Activated naive CD4-positive, alpha-beta T cell treated with Interleukin-2 at 50 U/mL for 16 hours (primary cell): ENCODE data around the gene CCDC68.
"Not testable (repeated sequence)": the region's sequence is repeated elsewhere in the genome, so short reads cannot be mapped to it uniquely, and the experiment has no call there.

ENCODE experiments used
- DNase-seq: peaks from one replicate; pipeline ENCODE4 v3.0.0-alpha.2; 2020

The CCDC68 gene

DNA sequence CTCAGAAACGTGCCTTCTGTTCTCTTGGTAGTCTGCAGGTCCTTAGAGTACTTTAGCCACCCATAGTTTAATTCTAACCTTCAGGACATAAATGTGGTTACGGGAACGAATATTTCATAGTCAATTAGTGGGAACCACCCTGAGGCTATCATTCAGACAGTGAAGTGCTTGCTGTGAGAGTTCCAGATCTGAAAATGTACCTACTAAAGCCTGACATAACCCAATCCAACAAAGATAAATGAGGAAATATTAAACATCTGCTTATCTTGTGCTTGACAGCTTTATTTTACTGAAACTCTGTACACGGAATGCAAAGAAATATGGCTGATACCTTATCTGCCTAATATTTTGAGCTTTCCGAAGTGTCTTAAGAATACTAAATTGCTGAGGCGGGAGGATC is 88.0 kb downstream of the CCDC68 start:
- no peak for DNase-seq

DNA sequence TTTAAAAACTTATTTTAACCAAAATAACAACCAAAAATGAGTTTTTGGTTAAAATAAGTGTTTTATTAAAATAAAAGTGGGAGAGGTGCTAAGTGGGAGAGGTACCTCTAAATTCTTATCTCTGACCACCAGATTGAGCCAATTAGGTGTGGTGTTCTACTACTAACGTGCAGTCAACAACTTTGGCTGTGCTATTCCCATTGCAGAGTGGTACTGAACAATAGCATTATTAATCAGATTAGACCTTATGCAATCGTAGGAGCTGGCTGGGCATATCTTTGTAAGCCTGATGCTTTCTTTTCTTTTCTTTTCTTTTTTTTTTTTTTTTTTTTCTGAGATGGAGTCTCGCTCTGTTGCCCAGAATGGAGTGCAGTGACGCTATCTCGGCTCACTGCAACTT is 92.1 kb downstream of the CCDC68 start:
- no peak for DNase-seq

DNA sequence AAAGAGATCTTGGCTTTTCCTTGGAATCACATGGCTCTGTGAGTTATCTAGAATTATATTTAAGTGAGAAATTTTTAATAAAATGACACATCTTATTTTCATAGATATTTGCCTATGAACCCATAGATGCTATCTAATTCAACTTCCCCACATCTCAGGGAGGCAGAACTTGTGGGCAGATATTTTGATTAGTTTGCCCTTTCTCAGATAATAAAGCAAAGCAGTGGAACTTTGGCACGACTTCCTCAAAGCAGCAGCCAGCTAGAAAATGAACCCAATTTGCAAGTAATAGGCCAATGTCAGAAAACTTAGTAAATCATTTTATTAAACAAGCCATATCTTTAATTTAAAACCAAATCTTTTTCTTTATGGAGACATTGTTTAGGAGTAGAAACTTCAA is 98.3 kb downstream of the CCDC68 start:
- DNase-seq = no peak

DNA sequence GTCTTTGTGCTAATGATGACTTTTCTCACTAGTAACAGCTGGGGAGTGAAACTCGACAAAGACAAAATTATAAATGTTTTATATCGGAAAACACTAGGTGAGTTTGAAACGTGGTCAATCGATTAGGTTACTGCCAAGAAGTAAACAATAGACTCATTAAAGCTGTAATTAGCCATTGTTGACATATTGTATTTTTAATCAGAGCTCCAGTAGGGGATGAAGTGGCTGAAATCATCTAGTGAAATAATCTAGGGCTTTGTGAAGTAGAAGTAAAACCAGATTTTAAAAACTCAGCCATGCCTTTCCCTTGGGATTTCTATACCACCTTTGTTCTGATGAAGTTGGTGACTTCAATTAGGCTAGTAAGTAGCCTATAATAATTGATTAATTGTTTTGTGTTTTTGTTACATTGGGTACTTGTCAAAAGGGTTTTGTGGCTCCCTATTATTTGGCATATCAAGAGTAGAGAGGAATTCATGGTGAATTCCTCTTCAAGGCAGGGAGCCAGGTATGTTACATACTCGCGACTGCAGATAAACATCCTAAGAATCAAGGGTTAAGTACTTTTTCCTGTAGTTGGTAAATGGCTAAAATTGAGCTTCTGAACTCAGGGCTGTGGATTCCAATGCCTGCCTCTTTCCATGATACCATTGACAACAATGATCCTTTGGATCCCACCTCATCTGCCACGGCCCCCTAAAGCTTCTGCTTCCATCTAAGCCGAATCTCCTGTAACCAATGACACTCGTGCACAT is 99.4 kb downstream of the CCDC68 start:
- DNase-seq = no peak

DNA sequence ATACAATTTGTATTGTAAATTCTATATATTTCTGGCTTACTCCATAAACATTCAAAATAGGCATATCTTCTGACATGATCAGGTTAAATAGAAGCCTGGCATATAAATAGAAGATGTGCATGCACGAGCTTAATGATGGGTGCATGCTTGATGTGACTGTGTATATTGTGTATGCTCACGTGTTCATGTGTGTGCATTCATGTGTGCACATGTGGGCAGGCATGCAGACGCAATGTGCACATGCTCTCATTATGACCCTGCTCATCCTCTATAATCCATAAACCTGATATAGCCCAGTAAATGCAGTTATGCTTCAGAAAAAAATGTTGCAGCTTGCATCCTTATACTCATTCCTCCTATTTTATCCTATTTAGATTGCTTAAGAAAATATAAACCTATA is 101.8 kb downstream of the CCDC68 start:
- DNase-seq = no peak

DNA sequence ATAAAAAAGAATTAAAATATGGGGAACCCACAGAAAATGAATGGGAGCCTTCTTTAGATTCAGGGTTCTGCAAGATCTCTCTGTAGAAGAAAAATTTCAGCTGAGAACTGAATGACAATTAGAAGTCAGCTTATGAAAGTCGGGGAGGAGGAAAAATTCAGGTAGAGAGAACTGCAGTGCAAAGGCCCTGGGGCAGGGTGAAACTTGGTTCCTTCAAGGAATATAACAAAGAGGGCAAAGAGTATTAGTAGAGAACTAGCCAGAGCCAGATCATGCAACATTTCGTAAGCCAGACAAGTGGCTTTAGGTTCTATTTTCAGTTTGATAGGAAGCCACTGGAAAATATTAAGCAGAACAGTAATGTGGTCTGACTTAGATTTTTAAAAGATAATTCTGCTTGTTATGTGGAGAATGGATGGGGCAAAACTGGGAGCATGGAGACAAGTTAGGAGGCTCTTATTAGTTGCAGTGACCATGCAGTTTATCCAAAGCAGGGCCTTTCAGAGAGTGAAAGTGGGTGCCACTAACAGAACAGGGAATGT is 103.1 kb downstream of the CCDC68 start:
- no peak for DNase-seq

DNA sequence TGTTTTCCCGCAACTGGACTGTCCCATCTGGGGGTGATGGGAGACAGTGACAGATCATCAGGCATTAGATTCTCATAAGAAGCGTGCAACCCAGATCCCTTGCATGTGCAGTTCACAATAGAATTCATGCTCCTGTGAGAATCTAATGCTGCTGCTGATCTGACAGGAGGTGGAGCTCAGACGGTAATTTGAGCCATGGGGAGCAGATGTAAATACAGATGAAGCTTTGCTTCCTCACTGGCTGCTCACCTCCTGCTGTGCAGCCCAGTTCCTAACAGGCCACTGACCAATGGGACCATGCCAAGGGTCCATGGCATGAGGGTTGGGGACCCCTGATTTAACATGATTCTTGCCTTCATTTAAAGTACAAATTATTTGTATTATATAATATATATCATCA is 104.2 kb downstream of the CCDC68 start:
- DNase-seq = not testable (repeated sequence)

DNA sequence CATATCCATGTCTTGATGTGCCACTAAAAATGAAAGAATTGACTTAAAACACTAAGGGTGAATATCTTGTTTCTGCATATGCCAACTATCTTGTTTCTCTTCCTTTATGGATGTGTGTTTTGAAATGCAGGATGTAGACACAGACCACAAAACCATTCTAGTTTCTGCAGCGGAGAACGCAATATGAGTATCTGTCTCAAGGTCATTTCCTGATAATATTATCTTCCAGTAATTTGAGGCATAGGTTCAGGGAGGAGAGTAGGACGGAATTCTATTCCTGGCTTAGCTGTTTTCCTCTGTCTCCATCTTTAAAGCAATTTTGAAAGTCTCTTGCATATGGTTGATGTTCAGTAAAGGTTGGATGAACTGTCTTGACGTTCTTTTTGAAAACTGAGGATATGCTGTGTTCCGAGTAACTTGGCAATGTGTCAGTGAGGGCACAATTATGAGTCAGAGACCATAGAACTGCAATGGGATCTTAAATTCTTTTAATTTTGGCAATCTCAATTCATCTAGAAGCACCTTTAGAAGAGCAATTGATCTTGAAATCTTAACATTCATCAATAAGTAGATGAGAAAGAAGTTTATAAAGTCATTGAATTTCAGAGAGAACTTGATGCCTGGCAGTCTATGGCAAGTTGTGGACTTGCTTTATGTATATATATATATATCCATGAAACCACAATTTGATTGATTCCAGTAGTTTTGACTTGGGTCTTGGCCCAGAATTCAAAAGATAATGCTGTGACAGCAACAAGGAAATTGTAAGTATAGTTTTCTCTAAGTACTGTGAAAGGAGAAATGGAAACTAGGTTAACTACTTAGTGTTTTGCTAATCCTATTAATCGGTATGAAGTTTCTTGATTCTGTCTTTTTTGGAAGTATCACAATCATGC is 106.2 kb downstream of the CCDC68 start:
- no peak for DNase-seq
